SK-N-MC (cell line): ENCODE results near the gene TMEM163.

Source experiments
- EZH2 ChIP-seq: fragments of 200-600 bp; sonication (generic); IDR thresholded peaks from one replicate; pipeline ENCODE4 v1.6.1; 2017; ENCODE audit warnings: antibody characterized with exemption
- FOXP2 ChIP-seq: optimal IDR thresholded peaks from 2 replicates; pipeline ENCODE3; 2011; ENCODE audit warnings: mild to moderate bottlenecking, moderate library complexity; ENCODE audit not compliant: insufficient read depth; ENCODE audit errors: extremely low read length, control extremely low read depth
- POLR2AphosphoS5 ChIP-seq: IDR thresholded peaks from 2 replicates; pipeline ENCODE4 v1.6.1; 2012; ENCODE audit warnings: mild to moderate bottlenecking, low read depth, low read length, borderline replicate concordance

- no peak for TF ChIP-seq EZH2
- TF ChIP-seq POLR2AphosphoS5, result no peak
- TF ChIP-seq FOXP2, result no peak
Measured at GRCh38 chr2:134601264-134601663, 117.5 kb downstream of the TMEM163 start.
